ENCODE measurements around the gene CLIC1.

Gene CLIC1

DNA sequence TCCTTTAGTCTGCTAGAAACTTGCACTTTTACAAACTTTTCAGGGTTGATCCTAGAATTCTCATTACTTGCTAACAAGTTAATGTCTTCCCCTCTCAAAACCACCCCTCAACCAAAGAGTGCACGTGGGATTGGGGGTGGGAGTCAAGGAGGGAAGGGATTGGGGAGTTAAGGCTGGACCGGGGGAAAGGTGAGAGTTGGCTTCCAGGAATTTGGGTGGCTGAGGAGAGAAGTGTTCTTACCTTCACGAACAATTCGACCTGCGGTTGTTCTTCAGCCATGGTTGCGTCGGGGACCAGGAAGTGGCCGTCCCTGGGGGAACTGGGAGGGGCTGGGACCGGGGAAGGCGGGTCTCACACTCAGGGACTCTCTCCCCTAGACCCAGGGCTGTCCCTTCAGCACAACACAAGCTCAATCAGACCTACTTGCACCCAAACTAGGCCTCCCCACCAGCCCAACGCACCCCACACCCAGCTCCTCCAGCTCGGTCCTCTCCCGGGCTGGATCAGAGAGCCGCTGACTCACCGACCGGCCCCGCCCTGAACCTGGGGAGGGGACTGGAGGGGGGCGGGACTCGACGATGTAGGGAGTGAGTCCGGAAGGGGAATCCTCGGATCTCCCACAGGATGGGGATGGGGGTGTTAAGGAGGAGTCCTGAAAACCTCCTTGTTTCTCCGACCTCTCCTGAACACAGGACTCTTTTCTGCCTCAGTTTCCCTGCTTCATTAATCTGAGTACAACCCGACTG, at the start of gene CLIC1:
CLIC1 (minus strand) TSS at position 510 of the 747 bp plus-strand sequence; CDS start at position 280, 230 bp downstream.
- peak within 1 kb of the TSS; percentile 99 for H3K27ac ChIP-seq

GRCh38 chr6:31785475-31785874, 49.1 kb upstream of the CLIC1 start:
- TF ChIP-seq ZFX (IDR thresholded peaks at IDR 0.05; ENCODE audit: borderline replicate concordance) (no peak), CTCF (IDR thresholded peaks at IDR 0.05) (no peak)
- no peak overlapping the region for H3K27ac ChIP-seq

More for the DNA sequence above, at the start of gene CLIC1:
- TF ChIP-seq CTCF (IDR thresholded peaks at IDR 0.05) (no peak), ZFX (IDR thresholded peaks at IDR 0.05; ENCODE audit: borderline replicate concordance) (no peak)

GRCh38 chr6:31784098-31784925, 48.0 kb upstream of the CLIC1 start:
- H3K27ac ChIP-seq: no peak overlapping the region
- no peak for TF ChIP-seq CTCF (IDR thresholded peaks at IDR 0.05)
- no peak for TF ChIP-seq ZFX (IDR thresholded peaks at IDR 0.05; ENCODE audit: borderline replicate concordance)

DNA sequence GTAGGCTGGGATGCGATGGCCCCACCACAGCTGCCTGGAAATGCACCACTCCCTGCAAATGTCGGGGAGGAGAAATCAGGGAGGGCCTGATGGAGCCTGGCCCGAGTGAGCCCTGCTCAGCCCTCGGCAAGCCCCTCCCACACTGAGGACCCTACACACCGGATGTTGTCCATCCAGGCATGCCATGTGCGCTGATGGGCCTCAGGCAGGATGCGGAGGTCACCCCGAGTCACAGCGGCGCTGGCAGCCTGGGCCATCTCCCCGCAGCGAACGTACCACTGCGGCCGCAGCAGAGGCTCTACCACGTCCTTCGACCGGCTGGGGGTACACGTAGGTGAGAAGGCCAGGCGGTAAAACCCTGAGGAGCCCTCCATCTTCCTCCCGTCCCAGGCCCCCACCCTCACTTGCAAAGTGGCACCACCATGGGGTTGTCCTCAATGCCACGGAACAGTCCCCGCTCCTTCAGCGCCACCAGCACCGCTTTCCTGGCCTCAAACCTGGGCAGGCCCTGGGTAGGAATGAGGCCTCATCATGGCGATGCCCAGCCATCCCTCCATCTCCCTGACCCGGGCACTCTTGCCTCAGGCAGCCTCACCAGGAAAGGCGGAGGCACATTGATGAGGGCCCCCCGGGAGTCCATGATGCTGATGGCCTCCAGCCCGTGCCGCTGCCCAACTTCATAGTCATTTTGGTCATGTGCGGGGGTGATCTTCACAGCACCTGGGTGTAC, 46.0 kb upstream of the CLIC1 start:
- TF ChIP-seq CTCF (IDR thresholded peaks at IDR 0.05) (no peak), ZFX (IDR thresholded peaks at IDR 0.05; ENCODE audit: borderline replicate concordance) (no peak)
- no peak overlapping the region for H3K27ac ChIP-seq

- H3K27ac ChIP-seq: no peak overlapping the region
- no peak for TF ChIP-seq ZFX (IDR thresholded peaks at IDR 0.05; ENCODE audit: borderline replicate concordance)
- TF ChIP-seq CTCF (IDR thresholded peaks at IDR 0.05): no peak
Observed at GRCh38 chr6:31781244-31782125, 45.2 kb upstream of the CLIC1 start.

DNA sequence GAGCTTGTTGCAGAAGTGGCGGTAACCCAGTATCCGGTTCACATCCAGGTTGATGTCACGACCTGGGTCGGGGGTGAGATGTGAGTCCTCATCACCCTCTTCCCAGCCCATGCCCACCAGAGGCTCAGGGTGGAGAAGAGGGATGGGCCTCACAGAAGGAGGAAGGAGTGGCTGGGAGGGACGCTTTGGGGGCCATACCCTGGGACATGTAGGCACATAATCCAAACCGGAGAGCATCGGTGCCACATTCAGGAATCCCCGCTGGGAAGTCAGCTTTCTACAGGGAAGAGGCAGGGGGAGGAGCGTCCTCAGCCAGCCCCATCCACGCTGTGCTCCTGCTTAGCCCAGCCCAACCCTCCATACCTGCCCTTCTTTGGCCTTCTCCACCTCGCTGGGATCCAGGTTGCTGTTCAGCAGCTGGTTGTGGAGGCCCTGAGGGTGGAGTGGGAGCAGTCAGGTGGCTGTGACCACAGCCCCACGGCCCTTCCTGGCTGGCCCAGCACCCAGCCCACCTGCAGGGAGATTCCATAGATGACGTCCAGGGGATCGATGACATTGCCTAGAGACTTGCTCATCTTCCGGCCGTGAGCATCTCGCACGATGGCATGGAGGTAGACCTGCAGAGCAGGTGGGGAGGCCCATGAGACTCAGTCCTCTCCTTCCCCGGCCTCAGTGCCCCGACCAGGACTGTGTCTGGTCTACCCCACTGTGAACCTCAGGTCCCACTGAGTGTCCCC, 44.3 kb upstream of the CLIC1 start:
- H3K27ac ChIP-seq: no peak overlapping the region
- TF ChIP-seq ZFX (IDR thresholded peaks at IDR 0.05; ENCODE audit: borderline replicate concordance) (no peak), CTCF (IDR thresholded peaks at IDR 0.05) (no peak)

Data from 22Rv1 (cell line).